ENCODE data around the gene CPNE5. TPM values are rescaled to one million over a fixed set of nuclear protein-coding genes. Genes with fewer than 3 reads are reported as not detected.

The CPNE5 gene
- total RNA-seq, 1 donor from 2014 or later: 0.72 TPM

DNA sequence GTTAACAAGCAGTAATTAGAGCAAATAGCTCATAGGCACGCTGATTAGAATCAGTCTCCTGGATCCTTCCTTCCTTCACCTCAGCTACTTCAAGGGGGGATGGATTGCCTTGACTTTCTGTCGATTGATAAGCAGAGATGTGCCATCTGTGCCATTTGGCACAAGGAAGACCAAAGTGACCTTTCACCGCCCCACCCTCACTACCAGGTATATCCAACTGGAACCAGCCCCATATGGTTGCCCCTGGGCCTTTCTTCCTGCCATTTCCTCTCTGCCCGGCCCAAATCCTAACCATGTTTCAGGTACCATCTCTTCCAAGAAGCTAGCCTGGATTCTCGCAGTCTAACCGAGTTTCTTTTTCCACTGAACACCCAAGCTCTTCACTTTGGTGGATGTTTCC lies 8.7 kb upstream of the CPNE5 start:
- TF ChIP-seq, protein P1, sequence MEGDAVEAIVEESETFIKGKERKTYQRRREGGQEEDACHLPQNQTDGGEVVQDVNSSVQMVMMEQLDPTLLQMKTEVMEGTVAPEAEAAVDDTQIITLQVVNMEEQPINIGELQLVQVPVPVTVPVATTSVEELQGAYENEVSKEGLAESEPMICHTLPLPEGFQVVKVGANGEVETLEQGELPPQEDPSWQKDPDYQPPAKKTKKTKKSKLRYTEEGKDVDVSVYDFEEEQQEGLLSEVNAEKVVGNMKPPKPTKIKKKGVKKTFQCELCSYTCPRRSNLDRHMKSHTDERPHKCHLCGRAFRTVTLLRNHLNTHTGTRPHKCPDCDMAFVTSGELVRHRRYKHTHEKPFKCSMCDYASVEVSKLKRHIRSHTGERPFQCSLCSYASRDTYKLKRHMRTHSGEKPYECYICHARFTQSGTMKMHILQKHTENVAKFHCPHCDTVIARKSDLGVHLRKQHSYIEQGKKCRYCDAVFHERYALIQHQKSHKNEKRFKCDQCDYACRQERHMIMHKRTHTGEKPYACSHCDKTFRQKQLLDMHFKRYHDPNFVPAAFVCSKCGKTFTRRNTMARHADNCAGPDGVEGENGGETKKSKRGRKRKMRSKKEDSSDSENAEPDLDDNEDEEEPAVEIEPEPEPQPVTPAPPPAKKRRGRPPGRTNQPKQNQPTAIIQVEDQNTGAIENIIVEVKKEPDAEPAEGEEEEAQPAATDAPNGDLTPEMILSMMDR (conservative IDR thresholded peaks at IDR 0.05): no peak
- H3K27ac Mint-ChIP-seq: peak overlapping the region; percentile 46
- H3K4me3 Mint-ChIP-seq: no peak overlapping the region
- no peaks in the 10 kb centered on the region for H3K9me3 Mint-ChIP-seq
- no peak for DNase-seq (ENCODE audit: extremely low spot score, unreplicated experiment)
- peaks cover 27% of the 10 kb centered on the region for H3K4me1 Mint-ChIP-seq (ENCODE audit: unreplicated experiment)
- H3K36me3 Mint-ChIP-seq: peaks cover under 1% of the 10 kb centered on the region
- peaks cover 31% of the 10 kb centered on the region for H3K27me3 Mint-ChIP-seq

DNA sequence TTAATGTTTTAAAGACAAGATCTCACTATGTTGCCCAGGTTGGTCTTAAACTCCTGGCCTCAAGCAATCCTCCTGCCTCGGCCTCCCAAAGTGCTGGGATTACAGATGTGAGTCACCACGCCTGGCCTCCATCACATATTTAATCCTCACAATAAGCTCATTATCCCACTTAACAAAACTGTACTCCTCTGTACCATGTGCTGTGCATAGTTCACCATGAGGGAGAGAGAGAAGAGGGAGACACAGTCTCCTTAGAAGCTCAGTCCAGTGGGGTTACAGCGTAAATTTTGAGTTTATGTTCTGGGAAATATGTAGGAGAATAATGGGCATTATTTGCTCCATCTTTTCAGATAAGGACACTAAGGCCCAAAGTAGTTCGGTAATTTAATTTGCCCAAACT lies 7.9 kb upstream of the CPNE5 start:
- Mint-ChIP-seq H3K4me1 (ENCODE audit: unreplicated experiment) (peaks cover 27% of the 10 kb centered on the region), H3K27me3 (peaks cover 35% of the 10 kb centered on the region), H3K36me3 (no peaks in the 10 kb centered on the region), H3K9me3 (no peaks in the 10 kb centered on the region), H3K4me3 (no peak overlapping the region), H3K27ac (no peak overlapping the region)
- DNase-seq (ENCODE audit: extremely low spot score, unreplicated experiment): no peak
- TF ChIP-seq, protein P1 (conservative IDR thresholded peaks at IDR 0.05): no peak

DNA sequence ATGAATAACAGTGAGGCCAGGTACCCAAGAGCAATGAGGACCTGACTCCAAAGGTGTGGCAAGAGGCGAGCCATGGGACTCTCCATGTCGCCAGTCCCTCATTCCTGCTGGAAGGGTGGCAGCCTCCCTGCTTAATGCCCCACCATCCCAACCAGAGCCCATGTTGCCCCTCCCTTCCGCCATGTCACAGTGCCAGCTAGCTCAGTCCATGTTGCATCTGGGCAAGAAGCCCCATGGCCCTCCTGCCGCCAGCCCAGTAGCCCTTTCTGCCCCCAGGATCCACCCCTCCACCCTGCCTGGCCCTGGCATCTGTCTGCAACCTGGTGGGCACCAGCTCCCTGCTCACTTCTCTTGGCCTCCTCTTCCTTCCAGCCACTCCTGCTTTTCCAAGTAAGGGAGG lies 6.0 kb upstream of the CPNE5 start:
- Mint-ChIP-seq H3K36me3 (no peaks in the 10 kb centered on the region), H3K27me3 (peaks cover 46% of the 10 kb centered on the region), H3K27ac (no peak overlapping the region), H3K4me1 (ENCODE audit: unreplicated experiment) (peaks cover 30% of the 10 kb centered on the region), H3K9me3 (no peaks in the 10 kb centered on the region), H3K4me3 (no peak overlapping the region)
- TF ChIP-seq, protein P1 (conservative IDR thresholded peaks at IDR 0.05): no peak
- no peak for DNase-seq (ENCODE audit: extremely low spot score, unreplicated experiment)

DNA sequence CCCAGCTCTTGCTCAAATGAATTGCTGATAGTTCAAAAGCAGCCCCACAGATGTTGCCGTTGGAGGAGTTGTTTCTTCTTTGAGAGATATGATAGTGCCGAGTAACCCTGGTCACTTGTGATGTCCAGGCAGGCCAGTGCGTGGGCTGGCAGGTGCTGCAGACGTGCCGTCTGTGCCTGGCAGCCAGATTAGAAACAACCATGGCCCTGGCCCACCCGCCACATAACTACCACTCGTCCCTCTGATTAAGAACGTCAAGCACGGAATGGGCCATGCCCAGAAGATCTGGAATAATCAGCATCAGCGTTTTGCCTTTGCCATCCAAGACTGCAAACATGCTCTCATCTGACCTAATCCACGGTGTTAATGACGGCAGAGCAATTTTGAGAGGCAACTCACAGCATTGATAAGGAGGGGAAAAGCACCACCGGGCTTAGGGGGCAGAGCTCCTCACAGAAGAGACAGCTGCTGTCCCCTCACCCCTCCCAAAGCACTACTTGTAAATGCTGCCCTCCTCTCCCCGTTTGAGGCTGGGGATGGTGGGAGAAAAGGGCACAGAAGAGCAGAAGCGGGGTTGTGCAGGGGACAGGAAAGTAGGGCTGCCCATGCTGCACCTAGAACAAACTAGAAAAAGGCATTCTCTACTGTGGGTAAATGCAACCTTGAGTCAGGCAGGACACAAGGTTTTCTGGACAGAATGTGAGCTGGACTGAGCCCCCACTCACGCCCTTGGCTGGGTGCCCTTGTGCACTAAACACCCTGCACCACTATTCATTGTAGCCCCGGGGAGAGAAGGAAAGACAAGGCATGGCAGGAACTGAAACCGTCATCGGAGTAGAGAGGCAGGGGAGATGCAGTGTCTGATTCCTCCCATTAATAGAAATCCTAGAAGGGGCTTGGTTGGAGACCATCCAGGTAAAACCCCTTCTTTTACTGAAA lies 5.3 kb upstream of the CPNE5 start:
- DNase-seq (ENCODE audit: extremely low spot score, unreplicated experiment): no peak
- H3K9me3 Mint-ChIP-seq: no peaks in the 10 kb centered on the region
- peaks cover 49% of the 10 kb centered on the region for H3K27me3 Mint-ChIP-seq
- H3K4me1 Mint-ChIP-seq (ENCODE audit: unreplicated experiment): peaks cover 23% of the 10 kb centered on the region
- no peaks in the 10 kb centered on the region for H3K36me3 Mint-ChIP-seq
- H3K4me3 Mint-ChIP-seq: no peak overlapping the region
- no peak overlapping the region for H3K27ac Mint-ChIP-seq
- TF ChIP-seq, protein P1 (conservative IDR thresholded peaks at IDR 0.05): no peak

DNA sequence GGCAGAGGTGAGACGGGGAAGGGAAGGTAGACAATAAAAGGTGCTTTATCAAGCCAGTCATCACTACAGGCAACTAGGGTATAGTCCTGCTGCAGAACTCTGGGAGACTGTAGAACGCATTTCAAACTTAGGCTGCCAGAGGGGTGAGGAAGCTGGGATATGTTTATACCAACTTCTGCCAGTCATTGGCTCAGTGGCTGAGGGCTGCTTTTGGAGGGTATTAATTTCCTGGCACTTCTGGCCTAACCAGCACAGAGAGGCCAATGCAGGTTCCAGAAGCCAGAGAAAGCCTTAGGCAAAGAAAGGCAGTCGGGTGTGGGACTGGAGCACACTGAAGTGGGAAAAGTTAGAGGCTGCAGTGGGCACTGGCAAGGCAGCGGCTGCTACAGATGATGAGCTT lies 3.9 kb upstream of the CPNE5 start:
- H3K27me3 Mint-ChIP-seq: peaks cover 56% of the 10 kb centered on the region
- H3K9me3 Mint-ChIP-seq: no peaks in the 10 kb centered on the region
- TF ChIP-seq, protein P1 (conservative IDR thresholded peaks at IDR 0.05): no peak
- H3K27ac Mint-ChIP-seq: no peak overlapping the region
- H3K4me1 Mint-ChIP-seq (ENCODE audit: unreplicated experiment): peaks cover 15% of the 10 kb centered on the region
- no peak for DNase-seq (ENCODE audit: extremely low spot score, unreplicated experiment)
- H3K36me3 Mint-ChIP-seq: no peaks in the 10 kb centered on the region
- no peak overlapping the region for H3K4me3 Mint-ChIP-seq
